Keratinocyte (primary cell): Measurements from ENCODE around the gene EEIG2.

Source experiments
- EZH2 ChIP-seq: IDR thresholded peaks from one replicate; pipeline ENCODE4 v1.6.1; 2012; ENCODE audit warnings: inconsistent platforms, mild to moderate bottlenecking, low read length, moderate library complexity
- TF ChIP-seq, protein P1 (sequence below), 3 experiments: IDR thresholded peaks in 1 of 3; conservative IDR thresholded peaks in 1 of 3; optimal IDR thresholded peaks in 1 of 3; 2 replicates in 2 of 3; 3 replicates in 1 of 3; pipeline versions ENCODE3 to v1.5.1; 2011; ENCODE audit warnings: low read length in 3 of 3, mild to moderate bottlenecking in 3 of 3, moderate library complexity in 2 of 3, control low read depth in 1 of 3, inconsistent platforms in 1 of 3; ENCODE audit not compliant: insufficient read depth in 2 of 3; ENCODE audit errors: extremely low read depth in 1 of 3

DNA sequence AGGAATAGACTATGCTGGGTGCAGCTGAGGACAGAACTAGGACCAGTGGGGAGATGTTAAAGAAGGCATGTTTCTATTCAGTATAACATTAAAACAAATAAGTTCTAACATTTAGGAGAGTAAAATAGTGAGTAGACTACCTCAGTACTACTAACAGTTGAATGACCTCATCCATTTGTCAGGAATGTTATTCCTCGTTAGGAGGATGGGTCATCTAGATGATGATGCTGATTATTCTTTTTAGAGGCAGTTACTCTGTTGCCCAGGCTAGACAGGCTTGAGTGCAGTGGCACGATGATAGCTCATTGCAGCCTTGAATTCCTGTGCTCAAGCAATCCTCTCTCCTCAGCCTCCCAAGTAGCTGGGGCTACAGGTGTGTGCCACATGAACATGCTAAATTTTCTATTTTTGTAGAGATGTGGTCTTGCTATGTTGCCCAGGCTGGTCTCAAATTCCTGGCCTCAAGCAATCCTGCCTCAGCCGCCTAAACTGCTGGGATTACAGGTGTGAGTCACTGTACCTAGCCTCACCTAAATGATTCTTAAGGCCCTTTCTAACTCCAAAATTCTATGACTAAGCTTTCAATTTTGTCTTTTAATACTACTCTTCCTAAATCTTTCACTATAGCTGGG is 9.3 kb downstream of the EEIG2 start:
- TF ChIP-seq, protein P1, sequence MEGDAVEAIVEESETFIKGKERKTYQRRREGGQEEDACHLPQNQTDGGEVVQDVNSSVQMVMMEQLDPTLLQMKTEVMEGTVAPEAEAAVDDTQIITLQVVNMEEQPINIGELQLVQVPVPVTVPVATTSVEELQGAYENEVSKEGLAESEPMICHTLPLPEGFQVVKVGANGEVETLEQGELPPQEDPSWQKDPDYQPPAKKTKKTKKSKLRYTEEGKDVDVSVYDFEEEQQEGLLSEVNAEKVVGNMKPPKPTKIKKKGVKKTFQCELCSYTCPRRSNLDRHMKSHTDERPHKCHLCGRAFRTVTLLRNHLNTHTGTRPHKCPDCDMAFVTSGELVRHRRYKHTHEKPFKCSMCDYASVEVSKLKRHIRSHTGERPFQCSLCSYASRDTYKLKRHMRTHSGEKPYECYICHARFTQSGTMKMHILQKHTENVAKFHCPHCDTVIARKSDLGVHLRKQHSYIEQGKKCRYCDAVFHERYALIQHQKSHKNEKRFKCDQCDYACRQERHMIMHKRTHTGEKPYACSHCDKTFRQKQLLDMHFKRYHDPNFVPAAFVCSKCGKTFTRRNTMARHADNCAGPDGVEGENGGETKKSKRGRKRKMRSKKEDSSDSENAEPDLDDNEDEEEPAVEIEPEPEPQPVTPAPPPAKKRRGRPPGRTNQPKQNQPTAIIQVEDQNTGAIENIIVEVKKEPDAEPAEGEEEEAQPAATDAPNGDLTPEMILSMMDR (optimal IDR thresholded peaks at IDR 0.05 in 1 of 3, IDR thresholded peaks at IDR 0.05 in 1 of 3, conservative IDR thresholded peaks at IDR 0.05 in 1 of 3; ENCODE audit: extremely low read depth in 1 of 3, insufficient read depth in 2 of 3, low read length in 3 of 3): no peak
- TF ChIP-seq EZH2: no peak
